ENCODE results near the gene HDAC10.
"Not testable (repeated sequence)": the region's sequence is repeated elsewhere in the genome, so short reads cannot be mapped to it uniquely, and the experiment has no call there.

The HDAC10 gene

GRCh38 chr22:50204998-50205397 is 46.1 kb downstream of the HDAC10 start:
- not testable (repeated sequence) for DNase-seq; H3K27ac Mint-ChIP-seq; H3K36me3 Mint-ChIP-seq (ENCODE audit: low read depth); H3K9me3 Mint-ChIP-seq; H3K27me3 Mint-ChIP-seq; ATAC-seq; H3K4me3 Mint-ChIP-seq
- H3K4me1 Mint-ChIP-seq = peaks cover 24% of the 10 kb centered on the region

- H3K27ac Mint-ChIP-seq = no peak overlapping the region
- H3K4me3 Mint-ChIP-seq = no peak overlapping the region
- H3K27me3 Mint-ChIP-seq = no peaks in the 10 kb centered on the region
- H3K4me1 Mint-ChIP-seq = peaks cover 21% of the 10 kb centered on the region
- ATAC-seq (no peak), DNase-seq (no peak)
- no peaks in the 10 kb centered on the region for H3K9me3 Mint-ChIP-seq
- peaks cover 7% of the 10 kb centered on the region for H3K36me3 Mint-ChIP-seq (ENCODE audit: low read depth)
Observed at GRCh38 chr22:50204571-50204970, 46.5 kb downstream of the HDAC10 start.

DNA sequence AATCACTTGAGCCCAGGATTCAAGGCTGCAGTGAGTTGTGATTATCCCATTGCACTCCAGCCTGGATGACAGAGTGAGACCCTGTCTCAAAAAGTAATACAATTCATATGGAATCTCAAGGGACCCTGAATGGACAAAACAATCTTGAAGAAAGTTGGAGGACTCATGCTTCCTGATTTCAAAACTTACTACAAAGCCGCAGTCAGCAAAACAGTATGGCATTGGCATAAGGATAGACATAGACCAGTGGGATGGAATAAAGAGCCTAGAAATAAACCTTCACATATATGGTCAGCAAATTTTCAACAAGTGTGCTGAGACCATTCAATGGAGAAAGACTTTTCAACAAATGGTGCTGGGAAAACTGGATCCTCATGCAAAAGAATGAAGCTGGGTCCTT is 47.8 kb downstream of the HDAC10 start:
- no peak for ATAC-seq
- DNase-seq = no peak
- Mint-ChIP-seq H3K4me3 (no peak overlapping the region), H3K9me3 (no peaks in the 10 kb centered on the region), H3K4me1 (peaks cover 21% of the 10 kb centered on the region), H3K36me3 (ENCODE audit: low read depth) (peaks cover 7% of the 10 kb centered on the region), H3K27me3 (no peaks in the 10 kb centered on the region), H3K27ac (no peak overlapping the region)

- Mint-ChIP-seq H3K4me3 (peak overlapping the region; percentile 80), H3K9me3 (no peaks in the 10 kb centered on the region), H3K27me3 (no peaks in the 10 kb centered on the region), H3K4me1 (peaks cover 21% of the 10 kb centered on the region), H3K36me3 (ENCODE audit: low read depth) (peaks cover 7% of the 10 kb centered on the region), H3K27ac (no peak overlapping the region)
- no peak for ATAC-seq
- DNase-seq = no peak
Observed at GRCh38 chr22:50202130-50202666, 48.9 kb downstream of the HDAC10 start.

GRCh38 chr22:50201191-50202129 is 49.6 kb downstream of the HDAC10 start:
- DNase-seq (peak; percentile 31), ATAC-seq (peak; percentile 31)
- Mint-ChIP-seq H3K36me3 (ENCODE audit: low read depth) (peaks cover 7% of the 10 kb centered on the region), H3K4me3 (peak overlapping the region; percentile 80), H3K4me1 (peaks cover 21% of the 10 kb centered on the region), H3K9me3 (no peaks in the 10 kb centered on the region), H3K27me3 (no peaks in the 10 kb centered on the region), H3K27ac (no peak overlapping the region)

DNA sequence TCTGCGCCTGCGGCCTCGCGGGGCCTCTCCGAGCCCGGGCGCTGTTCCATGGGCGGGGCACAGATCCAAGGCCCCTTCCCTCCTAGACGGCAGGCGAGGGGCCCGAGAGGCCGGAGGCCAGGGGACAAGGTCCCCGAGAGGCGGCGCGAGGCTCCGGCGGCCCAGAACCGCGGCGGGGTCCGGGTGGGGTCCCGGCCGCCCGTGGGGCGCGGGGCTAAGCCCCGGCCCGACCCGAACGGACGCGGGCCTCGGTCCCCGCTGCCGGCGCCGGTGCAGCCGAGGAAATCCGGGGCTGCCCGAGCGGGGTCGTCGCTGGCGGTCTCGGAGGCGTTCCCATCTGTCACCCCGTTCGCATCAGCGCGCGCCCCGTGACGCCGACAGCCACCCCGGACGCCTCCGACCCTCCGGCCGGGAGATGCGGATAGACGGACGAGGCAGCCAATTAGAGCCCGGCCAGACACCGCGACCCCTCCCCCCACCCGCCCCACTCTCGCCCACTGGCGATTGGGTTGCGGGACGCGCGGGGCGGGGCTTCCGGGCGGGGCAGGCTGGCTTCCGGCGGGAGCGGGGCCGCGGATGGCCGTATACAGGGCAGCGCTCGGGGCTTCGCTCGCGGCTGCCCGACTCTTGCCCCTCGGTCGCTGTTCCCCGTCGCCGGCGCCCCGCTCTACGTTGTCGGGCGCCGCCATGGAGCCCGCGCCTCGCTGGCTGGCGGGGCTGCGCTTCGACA is 50.4 kb downstream of the HDAC10 start, which contains the start of gene SELENOO:
SELENOO (plus strand) TSS at position 551 of the 730 bp plus-strand sequence; CDS start at position 577, 26 bp downstream.
- Mint-ChIP-seq H3K27ac (peak within 1 kb of the TSS; percentile 22), H3K4me3 (peak within 1 kb of the TSS; percentile 80), H3K4me1 (peaks cover 21% of the 10 kb centered on the region), H3K9me3 (no peaks in the 10 kb centered on the region), H3K36me3 (ENCODE audit: low read depth) (peaks cover 7% of the 10 kb centered on the region), H3K27me3 (no peaks in the 10 kb centered on the region)
- ATAC-seq = peak; percentile 85
- DNase-seq = peak; percentile 96

DNA sequence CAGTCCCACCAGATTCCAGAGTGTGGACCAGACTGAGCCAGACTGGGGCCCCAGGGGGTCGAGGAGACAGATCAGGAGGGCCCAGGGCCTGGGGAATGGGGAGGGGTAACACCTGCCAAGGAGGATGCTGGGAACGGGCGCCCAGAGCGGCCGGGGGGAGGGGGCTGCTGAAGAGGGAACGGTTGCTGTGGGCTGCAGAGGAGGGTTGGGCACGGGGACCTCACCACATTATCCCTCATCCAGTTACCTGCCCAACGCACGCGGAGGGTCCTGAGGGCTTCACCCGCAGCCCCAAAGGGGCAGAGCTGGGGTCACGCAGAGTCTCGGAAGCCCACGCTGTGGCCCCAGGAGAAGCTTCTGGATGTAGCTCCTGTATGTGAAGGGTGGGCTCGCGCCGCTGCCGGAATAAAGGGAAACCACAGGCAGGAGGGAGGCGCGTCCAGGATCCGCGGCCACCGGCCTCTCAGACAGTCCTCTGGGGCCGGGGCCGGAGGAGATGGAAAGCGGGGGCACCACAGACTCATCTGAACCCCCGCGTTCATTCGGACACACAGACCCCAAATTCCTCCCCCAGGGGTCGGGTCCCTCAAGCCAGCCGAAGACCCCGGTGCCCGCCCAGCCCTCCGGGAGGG is 51.1 kb downstream of the HDAC10 start:
- Mint-ChIP-seq H3K4me1 (peaks cover 22% of the 10 kb centered on the region), H3K4me3 (peak overlapping the region; percentile 66), H3K9me3 (no peaks in the 10 kb centered on the region), H3K27ac (peak overlapping the region; percentile 22), H3K27me3 (no peaks in the 10 kb centered on the region), H3K36me3 (ENCODE audit: low read depth) (peaks cover 7% of the 10 kb centered on the region)
- no peak for ATAC-seq
- DNase-seq = peak; percentile 20

- H3K9me3 Mint-ChIP-seq = no peaks in the 10 kb centered on the region
- no peak for DNase-seq
- ATAC-seq = no peak
- no peak overlapping the region for H3K27ac Mint-ChIP-seq
- H3K27me3 Mint-ChIP-seq = no peaks in the 10 kb centered on the region
- H3K36me3 Mint-ChIP-seq (ENCODE audit: low read depth) = peaks cover 7% of the 10 kb centered on the region
- peaks cover 21% of the 10 kb centered on the region for H3K4me1 Mint-ChIP-seq
- H3K4me3 Mint-ChIP-seq = peak overlapping the region; percentile 66
Observed at GRCh38 chr22:50199251-50199721, 51.8 kb downstream of the HDAC10 start.

GRCh38 chr22:50198624-50199017 is 52.4 kb downstream of the HDAC10 start:
- Mint-ChIP-seq H3K4me3 (no peak overlapping the region), H3K27me3 (no peaks in the 10 kb centered on the region), H3K9me3 (no peaks in the 10 kb centered on the region), H3K27ac (no peak overlapping the region), H3K36me3 (ENCODE audit: low read depth) (peaks cover 5% of the 10 kb centered on the region), H3K4me1 (peaks cover 17% of the 10 kb centered on the region)
- DNase-seq (no peak), ATAC-seq (no peak)

DNA sequence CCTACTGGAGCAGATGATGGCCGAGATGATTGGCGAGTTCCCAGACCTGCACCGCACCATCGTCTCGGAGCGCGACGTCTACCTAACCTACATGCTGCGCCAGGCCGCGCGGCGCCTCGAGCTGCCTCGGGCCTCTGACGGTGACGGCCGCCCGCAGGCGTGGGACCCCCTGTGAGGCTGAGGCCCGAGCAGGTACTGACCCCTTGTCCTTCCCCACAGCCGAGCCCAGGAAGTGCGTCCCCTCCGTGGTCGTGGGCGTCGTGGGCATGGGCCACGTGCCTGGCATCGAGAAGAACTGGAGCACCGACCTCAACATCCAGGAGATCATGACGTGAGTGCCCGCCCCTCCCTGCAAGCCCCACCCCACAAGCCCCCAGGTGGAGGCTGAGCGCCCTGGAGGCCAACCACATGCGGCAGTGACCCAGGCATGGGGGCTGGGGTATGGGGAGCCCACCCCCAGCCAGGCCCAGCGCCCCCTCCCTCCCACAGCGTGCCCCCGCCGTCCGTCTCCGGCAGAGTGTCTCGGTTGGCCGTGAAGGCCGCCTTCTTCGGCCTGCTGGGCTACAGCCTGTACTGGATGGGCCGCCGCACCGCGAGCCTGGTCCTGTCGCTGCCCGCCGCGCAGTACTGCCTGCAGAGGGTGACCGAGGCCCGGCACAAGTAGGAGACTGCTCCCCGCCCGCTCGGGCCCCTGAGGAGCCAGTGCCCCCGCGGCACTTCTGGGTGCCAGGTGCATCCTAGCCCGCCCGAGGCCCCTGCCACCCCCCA is 53.0 kb downstream of the HDAC10 start:
- ATAC-seq (no peak), DNase-seq (no peak)
- H3K9me3 Mint-ChIP-seq = no peaks in the 10 kb centered on the region
- no peaks in the 10 kb centered on the region for H3K27me3 Mint-ChIP-seq
- H3K27ac Mint-ChIP-seq = no peak overlapping the region
- H3K4me3 Mint-ChIP-seq = no peak overlapping the region
- peaks cover 2% of the 10 kb centered on the region for H3K36me3 Mint-ChIP-seq (ENCODE audit: low read depth)
- H3K4me1 Mint-ChIP-seq = peaks cover 14% of the 10 kb centered on the region

GRCh38 chr22:50197000-50197800 is 53.9 kb downstream of the HDAC10 start:
- H3K27me3 Mint-ChIP-seq = no peaks in the 10 kb centered on the region
- H3K4me1 Mint-ChIP-seq = peaks cover 17% of the 10 kb centered on the region
- no peak overlapping the region for H3K27ac Mint-ChIP-seq
- DNase-seq (no peak), ATAC-seq (no peak)
- H3K36me3 Mint-ChIP-seq (ENCODE audit: low read depth) = peaks cover 3% of the 10 kb centered on the region
- no peaks in the 10 kb centered on the region for H3K9me3 Mint-ChIP-seq
- no peak overlapping the region for H3K4me3 Mint-ChIP-seq

- Mint-ChIP-seq H3K27me3 (no peaks in the 10 kb centered on the region), H3K27ac (no peak overlapping the region), H3K4me1 (peaks cover 22% of the 10 kb centered on the region)
Observed at GRCh38 chr22:50196256-50196655, 54.8 kb downstream of the HDAC10 start.

More at GRCh38 chr22:50196256-50196655, 54.8 kb downstream of the HDAC10 start:
- peaks cover 11% of the 10 kb centered on the region for H3K36me3 Mint-ChIP-seq (ENCODE audit: low read depth)
- DNase-seq (no peak), ATAC-seq (no peak)
- H3K4me3 Mint-ChIP-seq = no peak overlapping the region
- no peaks in the 10 kb centered on the region for H3K9me3 Mint-ChIP-seq

Measured in activated naive CD8-positive, alpha-beta T cell treated with anti-CD3 and anti-CD28 coated beads, Interleukin-2, amount 50 U/mL, for 24 hours (primary cell).